GM12875 (cell line): Measurements from ENCODE around the gene ATG101.

Experiments used
- H3K4me3 ChIP-seq: one replicate; pipeline ENCODE4 v1.5.1; 2011; ENCODE audit warnings: low read depth, low read length, control low read depth
- TF ChIP-seq, protein P1 (sequence below): IDR thresholded peaks from 2 replicates; pipeline ENCODE4 v1.5.1; 2011; ENCODE audit warnings: low read depth, mild to moderate bottlenecking, control low read depth, inconsistent platforms, low read length, moderate library complexity, borderline replicate concordance; ENCODE audit not compliant: insufficient read depth

ATG101 gene

GRCh38 chr12:52054833-52055730 is 14.7 kb upstream of the ATG101 start:
- TF ChIP-seq, protein P1, sequence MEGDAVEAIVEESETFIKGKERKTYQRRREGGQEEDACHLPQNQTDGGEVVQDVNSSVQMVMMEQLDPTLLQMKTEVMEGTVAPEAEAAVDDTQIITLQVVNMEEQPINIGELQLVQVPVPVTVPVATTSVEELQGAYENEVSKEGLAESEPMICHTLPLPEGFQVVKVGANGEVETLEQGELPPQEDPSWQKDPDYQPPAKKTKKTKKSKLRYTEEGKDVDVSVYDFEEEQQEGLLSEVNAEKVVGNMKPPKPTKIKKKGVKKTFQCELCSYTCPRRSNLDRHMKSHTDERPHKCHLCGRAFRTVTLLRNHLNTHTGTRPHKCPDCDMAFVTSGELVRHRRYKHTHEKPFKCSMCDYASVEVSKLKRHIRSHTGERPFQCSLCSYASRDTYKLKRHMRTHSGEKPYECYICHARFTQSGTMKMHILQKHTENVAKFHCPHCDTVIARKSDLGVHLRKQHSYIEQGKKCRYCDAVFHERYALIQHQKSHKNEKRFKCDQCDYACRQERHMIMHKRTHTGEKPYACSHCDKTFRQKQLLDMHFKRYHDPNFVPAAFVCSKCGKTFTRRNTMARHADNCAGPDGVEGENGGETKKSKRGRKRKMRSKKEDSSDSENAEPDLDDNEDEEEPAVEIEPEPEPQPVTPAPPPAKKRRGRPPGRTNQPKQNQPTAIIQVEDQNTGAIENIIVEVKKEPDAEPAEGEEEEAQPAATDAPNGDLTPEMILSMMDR = no peak

GRCh38 chr12:52055731-52056711 is 13.8 kb upstream of the ATG101 start:
- TF ChIP-seq, protein P1 = no peak
- H3K4me3 ChIP-seq = no peak overlapping the region

More at GRCh38 chr12:52054833-52055730, 14.7 kb upstream of the ATG101 start:
- no peak overlapping the region for H3K4me3 ChIP-seq

DNA sequence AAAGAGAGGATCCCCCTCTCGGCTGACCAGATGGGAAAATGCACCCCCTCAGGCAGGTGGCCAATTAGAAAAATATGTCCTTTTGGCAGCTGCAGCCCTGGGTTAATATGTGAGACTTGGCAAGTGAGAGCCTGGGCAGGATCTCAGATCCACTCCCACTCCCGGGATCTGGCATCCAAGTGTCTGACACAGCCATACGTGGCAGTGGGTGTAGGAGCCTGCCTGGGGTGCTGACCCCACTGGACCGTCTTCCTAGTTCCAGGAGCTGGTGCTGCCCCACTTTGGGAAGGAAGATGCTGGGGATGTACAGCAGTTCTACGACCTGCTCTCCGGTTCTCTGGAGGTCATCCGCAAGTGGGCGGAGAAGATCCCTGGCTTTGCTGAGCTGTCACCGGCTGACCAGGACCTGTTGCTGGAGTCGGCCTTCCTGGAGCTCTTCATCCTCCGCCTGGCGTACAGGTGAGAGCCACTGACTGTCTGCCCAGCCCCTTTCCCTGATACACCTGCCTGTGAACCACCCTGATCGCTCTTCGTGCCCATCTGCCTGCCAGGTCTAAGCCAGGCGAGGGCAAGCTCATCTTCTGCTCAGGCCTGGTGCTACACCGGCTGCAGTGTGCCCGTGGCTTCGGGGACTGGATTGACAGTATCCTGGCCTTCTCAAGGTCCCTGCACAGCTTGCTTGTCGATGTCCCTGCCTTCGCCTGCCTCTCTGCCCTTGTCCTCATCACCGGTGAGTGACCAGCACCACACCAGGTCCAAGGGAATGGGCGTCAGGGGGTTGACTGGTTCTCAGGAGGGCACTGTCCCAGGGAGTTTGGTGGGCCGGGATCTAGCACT is 12.8 kb upstream of the ATG101 start:
- no peak overlapping the region for H3K4me3 ChIP-seq
- TF ChIP-seq, protein P1 = no peak

DNA sequence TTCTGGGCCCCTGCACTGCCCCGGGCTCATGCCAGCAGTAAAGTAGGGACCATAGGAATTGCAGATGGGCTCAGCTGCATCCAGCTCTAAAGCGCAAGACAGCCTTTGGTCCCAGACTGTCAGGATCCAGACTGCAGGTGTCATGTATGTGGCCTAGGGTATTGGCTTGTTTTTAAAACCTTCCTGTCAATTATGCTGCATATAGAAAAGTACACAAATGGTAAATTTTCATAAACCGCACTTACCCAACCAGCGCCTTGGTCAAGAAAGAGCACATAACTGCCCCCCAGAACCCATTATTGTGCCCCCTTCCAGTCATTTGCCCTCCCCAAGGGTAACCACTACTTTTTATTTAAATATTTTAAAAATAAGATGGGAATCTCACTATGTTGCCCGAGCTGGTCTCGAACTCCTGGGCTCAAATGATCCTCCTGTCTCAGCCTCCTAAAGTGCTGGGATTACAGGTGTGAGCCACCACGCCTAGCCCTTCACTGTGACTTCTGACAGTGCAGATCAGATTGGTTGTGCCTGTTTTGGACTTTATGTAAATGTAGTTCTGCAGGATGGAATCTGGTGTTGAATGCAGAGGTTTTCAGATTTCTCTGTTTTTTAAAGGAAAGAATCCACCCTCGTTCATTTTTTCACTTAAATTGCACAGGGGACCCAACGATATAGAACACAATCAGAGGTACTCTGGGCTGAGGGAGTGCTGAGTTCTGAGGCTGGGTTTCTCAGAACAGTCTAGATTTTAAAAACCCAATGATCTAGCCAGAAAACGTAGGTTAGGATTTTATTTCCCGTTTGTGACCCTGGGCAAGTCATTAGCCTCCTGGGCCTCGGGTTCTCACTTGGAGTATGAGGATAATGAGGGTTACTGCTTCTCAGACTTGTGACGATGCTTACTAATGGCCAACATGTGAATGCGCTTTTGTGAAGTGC is 11.9 kb upstream of the ATG101 start:
- TF ChIP-seq, protein P1 = no peak
- H3K4me3 ChIP-seq = no peak overlapping the region

GRCh38 chr12:52058631-52059361 is 11.0 kb upstream of the ATG101 start:
- H3K4me3 ChIP-seq = no peak overlapping the region
- TF ChIP-seq, protein P1 = no peak
